Measurements from ENCODE around the gene AVP.

AVP gene

GRCh38 chr20:3109350-3110302, 25.1 kb upstream of the AVP start:
- no peak for DNase-seq

- DNase-seq = no peak
These were observed 23.0 kb upstream of the AVP start for GRCh38 chr20:3107464-3108025.

GRCh38 chr20:3106658-3107463, 22.3 kb upstream of the AVP start:
- no peak for DNase-seq

GRCh38 chr20:3106185-3106584, 21.7 kb upstream of the AVP start:
- DNase-seq = no peak

DNA sequence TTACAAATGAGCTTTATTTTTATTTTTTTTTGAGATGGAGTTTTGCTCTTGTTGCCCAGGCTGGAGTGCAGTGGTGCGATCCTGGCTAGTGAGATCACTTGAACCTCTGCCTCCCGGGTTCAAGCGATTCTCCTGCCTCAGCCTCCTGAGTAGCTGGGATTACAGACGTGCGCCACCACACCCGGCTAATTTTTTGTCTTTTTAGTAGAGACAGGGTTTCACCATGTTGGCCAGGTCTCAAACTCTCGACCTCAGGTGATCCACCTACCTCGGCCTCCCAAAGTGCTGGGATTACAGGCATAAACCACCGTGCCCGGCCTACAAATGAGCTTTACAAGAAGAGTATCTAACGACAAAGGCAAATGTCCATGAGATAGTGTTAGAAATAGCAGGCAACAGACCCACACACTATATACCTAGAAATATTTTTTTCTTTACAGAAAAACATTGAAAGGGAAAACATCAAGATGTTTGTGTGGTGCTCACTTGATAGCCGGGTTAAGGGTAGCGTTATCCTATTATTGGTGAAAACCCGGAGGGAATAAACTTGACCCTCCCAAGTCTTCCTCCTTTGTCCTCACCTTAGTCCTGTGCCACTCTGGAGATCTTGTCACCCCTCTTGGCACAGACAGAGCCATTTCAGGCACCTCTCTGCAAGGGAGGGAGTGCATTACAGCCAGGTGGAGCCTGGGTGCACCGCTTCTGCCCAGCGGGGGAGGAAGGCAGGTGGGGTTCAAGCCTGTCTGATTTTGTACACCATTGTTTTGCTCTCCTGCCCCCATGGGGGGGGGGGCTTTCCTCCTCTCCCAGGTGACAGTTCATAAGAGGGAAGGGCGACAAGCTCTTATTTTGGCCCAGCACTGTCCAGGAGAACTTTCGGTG, 21.0 kb upstream of the AVP start:
- DNase-seq = no peak

GRCh38 chr20:3103369-3104032, 19.0 kb upstream of the AVP start:
- DNase-seq = no peak

DNA sequence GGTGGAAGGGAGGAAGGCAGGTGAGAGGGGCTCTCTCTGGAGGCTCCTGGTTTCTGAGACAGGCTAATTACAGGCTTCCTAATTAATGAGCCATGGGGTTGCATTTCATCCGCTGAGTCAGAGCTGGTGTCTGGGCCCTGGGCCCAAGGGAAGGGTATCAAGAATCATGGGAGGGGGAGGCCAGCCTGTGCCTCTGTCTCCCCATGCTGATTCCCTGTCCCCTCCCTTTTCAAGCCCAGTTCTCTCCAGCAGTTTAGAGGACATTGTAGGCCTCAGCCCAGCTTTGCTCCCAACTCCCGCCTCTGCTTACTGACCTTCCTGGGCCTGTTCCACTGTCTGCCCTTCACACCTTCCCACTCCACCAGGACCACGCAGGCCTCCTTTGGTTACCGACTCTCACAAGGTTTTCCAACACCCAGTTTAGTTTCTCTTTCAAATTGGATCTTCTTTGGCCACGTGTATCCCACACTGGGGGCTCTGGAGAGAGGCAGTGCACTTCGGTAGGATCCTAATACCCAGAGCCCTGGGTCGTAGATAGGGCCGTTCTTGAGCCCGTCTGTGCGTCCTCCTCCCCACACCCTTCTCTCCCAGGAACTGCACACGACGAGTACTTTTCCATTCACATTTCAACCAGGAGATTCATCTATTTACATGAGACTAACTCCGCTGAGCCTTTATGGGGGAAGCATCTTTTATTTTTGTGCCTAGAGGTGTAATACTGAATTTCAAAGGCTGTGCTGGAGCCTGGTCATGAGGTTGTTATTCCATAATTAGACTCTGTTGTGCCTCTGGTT, 18.2 kb upstream of the AVP start:
- DNase-seq = no peak

GRCh38 chr20:3101737-3102574, 17.4 kb upstream of the AVP start:
- peak; percentile 61 for DNase-seq

DNA sequence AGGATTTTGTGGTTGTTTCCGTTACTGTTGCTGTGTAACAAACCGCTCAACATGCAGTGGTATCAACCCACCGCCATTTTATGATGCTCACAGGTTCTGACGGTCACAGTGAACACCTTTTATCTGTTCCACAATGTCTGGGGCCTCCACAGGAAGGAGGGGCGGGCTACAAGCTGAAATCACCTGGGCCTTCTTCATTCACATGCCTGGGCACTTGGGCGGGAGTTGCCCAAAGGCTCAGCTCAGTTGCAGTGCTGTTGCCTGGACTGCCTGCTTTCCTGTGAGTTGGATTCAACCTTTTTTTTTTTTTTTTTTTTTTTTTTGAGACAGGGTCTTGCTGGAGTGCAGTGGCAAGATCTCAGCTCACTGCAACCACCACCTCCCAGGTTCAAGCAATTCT, 16.7 kb upstream of the AVP start:
- DNase-seq = no peak

DNA sequence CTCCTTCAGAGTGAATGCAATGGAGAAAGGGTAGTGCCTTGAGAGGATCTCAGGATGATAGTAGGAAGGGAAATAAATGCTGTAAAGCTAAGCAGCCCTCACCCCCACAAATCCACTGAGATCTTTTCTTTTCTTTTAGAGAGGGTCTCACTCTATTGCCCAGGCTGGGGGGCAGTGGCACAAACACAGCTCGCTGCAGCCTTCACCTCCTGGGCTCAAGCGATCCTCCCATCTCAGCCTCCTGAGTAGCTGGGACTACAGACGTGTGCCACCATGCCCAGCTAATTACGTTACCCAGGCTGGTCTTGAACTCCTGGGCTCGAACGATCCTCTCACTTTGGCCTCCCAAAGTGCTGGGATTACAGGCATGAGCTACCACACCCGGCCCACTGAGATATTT, 16.0 kb upstream of the AVP start:
- no peak for DNase-seq

GRCh38 chr20:3094848-3095629, 10.5 kb upstream of the AVP start:
- DNase-seq = no peak

DNA sequence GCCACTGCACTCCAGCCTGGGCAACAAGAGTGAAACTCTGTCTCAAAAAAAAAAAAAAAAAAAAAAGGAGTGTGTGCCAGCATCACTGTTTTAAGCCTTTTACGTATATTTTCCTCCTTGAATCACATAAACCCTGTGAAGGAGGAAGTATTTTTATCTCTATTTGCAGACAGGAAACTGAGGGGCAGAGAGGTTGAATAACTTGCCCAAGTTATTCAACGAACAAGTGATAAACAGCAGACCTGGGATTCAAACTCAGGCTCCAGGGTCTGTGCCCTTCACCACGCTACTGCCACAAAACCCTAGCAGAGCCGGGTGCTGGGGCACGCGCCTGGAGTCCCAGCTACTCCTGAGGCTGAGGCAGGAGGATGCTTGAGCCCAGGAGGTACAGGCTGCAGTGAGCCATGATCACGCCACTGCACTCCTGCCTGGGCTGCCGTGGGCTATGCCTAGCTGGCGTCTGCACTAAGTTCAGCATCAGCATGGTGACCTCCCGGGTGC, 9.4 kb upstream of the AVP start:
- peak; percentile 59 for DNase-seq

DNA sequence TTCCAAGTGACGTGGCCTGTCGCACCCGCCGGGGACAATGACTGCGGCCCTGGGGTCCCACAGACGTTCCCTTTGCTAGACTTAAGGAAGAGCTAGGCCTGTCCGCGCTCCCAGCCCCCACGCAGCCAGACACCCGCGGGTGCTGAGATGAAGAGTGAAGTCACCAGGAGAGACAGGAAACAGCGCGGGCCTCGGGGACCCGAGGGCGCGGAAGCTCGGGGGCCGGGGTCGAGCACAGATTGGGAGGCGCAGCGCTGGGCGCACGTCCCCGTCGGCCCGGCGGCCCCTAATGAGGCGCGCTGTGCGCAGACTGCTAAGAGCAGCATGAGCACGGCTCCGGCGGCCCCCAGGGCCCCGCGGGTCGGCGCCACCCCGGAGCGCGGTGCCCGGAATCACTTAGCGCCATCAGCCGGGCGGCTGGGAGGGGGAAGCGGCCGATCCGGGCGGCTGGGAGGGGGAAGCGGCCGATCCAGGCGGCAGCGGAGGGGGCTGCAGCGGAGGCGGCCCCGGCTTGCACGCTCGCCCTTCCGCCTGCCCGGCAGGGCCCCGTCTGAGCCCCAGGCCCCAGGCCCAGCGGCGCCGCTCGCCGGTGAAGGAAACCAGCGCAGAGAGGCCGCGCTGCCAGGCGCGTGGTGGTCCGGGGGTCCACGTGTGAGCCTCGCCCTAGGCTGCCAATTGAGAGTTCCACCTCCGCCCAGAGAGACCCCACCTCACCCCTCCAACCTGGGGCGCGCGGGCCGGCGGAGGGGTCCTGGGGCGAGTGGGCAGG, 8.3 kb upstream of the AVP start:
- DNase-seq = peak; percentile 56

DNA sequence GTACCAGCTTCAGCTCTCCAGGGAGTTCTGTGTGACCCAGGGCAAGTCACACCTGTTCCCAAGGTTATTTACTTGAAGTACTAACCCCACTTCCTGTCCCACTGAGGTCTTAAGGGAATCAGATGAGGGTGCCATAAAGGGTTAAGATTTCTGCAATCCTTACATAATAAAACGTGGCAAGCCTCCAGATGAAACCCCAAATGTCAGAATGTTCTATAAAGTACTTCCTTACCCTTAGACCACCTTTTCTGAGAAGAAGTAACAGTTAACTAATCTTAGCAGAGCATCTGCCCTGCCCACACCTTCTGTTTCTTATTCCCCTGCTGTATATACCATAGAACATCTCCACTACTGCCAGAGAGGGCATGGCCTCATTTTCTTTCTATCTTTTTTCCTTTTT, 6.0 kb upstream of the AVP start:
- no peak for DNase-seq

- no peak for DNase-seq
These were observed 3.5 kb upstream of the AVP start for GRCh38 chr20:3088031-3088430.

DNA sequence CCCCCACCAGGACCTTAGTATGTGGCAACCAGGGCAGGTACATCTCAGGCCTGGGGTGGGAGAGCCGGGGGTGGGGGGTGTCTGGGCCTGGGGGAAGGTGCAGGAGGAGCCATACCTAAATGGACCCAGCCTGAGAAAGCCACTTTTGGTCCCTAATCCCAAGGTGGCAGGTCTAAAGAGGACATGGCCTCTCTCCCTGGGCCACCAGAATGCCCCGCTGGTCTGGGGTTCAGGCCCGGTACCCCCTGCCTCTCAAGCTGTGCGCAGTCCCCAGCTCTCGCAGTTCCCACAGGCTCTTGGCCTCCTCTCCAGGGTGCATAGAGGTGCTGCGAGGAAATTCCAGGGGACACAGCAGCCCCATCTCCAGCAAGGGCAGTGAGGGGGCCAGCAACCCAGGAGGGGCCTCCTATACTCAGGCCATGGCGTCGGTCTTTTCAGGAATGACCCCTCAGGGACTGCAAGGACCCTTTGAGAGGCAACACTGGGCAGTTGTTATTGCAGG, 1.1 kb upstream of the AVP start:
- no peak for DNase-seq

GRCh38 chr20:3084986-3085360, 449 bp upstream of the AVP start:
- DNase-seq = no peak

Data from CD4-positive, alpha-beta T cell treated with Interleukin-15 for 1 hour (primary cell).